IMR-90 (cell line): ENCODE measurements around the gene SLC2A8. TPM values are rescaled to one million over a fixed set of nuclear protein-coding genes. Genes with fewer than 3 reads are reported as not detected.

Experiments used
- ATAC-seq: fragments of 200-7000 bp; cut with Tn5 transposase; 2 replicates; pipeline ENCODE4 v1.9.1; 2020; ENCODE audit warnings: low read depth, mild to moderate bottlenecking, moderate library complexity
- BruUV-seq: library from RNA; stranded (reverse); fragments of 400-500 nt; replicated peaks from 2 replicates; lab custom pipeline; 2021; lab: Mats Ljungman, UMichigan
- CTCF ChIA-PET: fragments of 300-600 bp; formaldehyde crosslinking; extraction: SDS; loops from one replicate; lab custom pipeline; 2021; ENCODE audit warnings: antibody characterized with exemption; lab: Yijun Ruan, JAX
- POLR2A ChIA-PET: fragments of 300-600 bp; sonication (Branson Sonifier 250); formaldehyde crosslinking; loops from one replicate; lab custom pipeline; 2022; ENCODE audit warnings: antibody characterized with exemption; ENCODE audit not compliant: unreplicated experiment; lab: Charles Lee
- DNase-seq: peaks from one replicate; pipeline ENCODE4 v3.0.0; 2013
- H2AFZ ChIP-seq: replicated peaks from 2 replicates; pipeline ENCODE3; 2013; ENCODE audit warnings: low read length, mild to moderate bottlenecking; ENCODE audit not compliant: poor library complexity
- H2AK5ac ChIP-seq: 2 replicates; pipeline ENCODE4 v1.6.1; 2013; ENCODE audit warnings: low read depth, low read length, inconsistent platforms
- H2AK9ac ChIP-seq: replicated peaks from 2 replicates; pipeline ENCODE3; 2013; ENCODE audit warnings: mild to moderate bottlenecking, low read depth, low read length, moderate library complexity; ENCODE audit not compliant: poor library complexity
- H2BK120ac ChIP-seq: 2 replicates; pipeline ENCODE4 v1.6.1; 2013; ENCODE audit warnings: low read depth, low read length, inconsistent platforms
- H2BK15ac ChIP-seq: 3 replicates; pipeline ENCODE4 v1.6.1; 2013; ENCODE audit warnings: low read depth, low read length, inconsistent platforms
- H2BK20ac ChIP-seq: 2 replicates; pipeline ENCODE4 v1.6.1; 2013; ENCODE audit warnings: low read depth, mild to moderate bottlenecking, inconsistent platforms, low read length, moderate library complexity
- H2BK5ac ChIP-seq: 2 replicates; pipeline ENCODE4 v1.6.1; 2013; ENCODE audit warnings: mild to moderate bottlenecking, low read depth, low read length, inconsistent platforms; ENCODE audit not compliant: poor library complexity, severe bottlenecking
- H3K14ac ChIP-seq: replicated peaks from 2 replicates; pipeline ENCODE4 v1.6.1; 2013; ENCODE audit warnings: low read depth, low read length, inconsistent platforms
- H3K18ac ChIP-seq: 2 replicates; pipeline ENCODE4 v1.6.1; 2013; ENCODE audit warnings: low read depth, low read length, control low read depth
- H3K23ac ChIP-seq: 2 replicates; pipeline ENCODE4 v1.6.1; 2013; ENCODE audit warnings: low read depth, low read length, inconsistent platforms
- H3K27ac ChIP-seq: 2 replicates; pipeline ENCODE4 v1.5.1; 2013; ENCODE audit warnings: mild to moderate bottlenecking, control low read depth, low read length; ENCODE audit not compliant: insufficient read depth
- H3K27me3 ChIP-seq: 2 replicates; pipeline ENCODE4 v1.6.1; 2013; ENCODE audit warnings: low read length; ENCODE audit not compliant: control insufficient read depth, insufficient read depth
- H3K36me3 ChIP-seq: 2 replicates; pipeline ENCODE4 v1.6.1; 2013; ENCODE audit warnings: low read length, mixed read lengths; ENCODE audit not compliant: control insufficient read depth, insufficient read depth
- H3K4ac ChIP-seq: 2 replicates; pipeline ENCODE4 v1.6.1; 2013; ENCODE audit warnings: low read depth, low read length, inconsistent platforms
- H3K4me1 ChIP-seq: 2 replicates; pipeline ENCODE4 v1.6.1; 2013; ENCODE audit warnings: low read length, mixed read lengths; ENCODE audit not compliant: control insufficient read depth, insufficient read depth
- H3K4me2 ChIP-seq: 2 replicates; pipeline ENCODE4 v1.6.1; 2013; ENCODE audit warnings: low read depth, mild to moderate bottlenecking, control low read depth, low read length, moderate library complexity
- H3K4me3 ChIP-seq: 2 replicates; pipeline ENCODE4 v1.5.1; 2013; ENCODE audit warnings: low read depth, mild to moderate bottlenecking, control low read depth, low read length, moderate library complexity; ENCODE audit not compliant: insufficient read depth
- H3K56ac ChIP-seq: 2 replicates; pipeline ENCODE4 v1.6.1; 2013; ENCODE audit warnings: low read length, inconsistent platforms; ENCODE audit not compliant: insufficient read depth; ENCODE audit errors: extremely low read depth
- H3K79me1 ChIP-seq, 2 experiments: 2 replicates each; pipeline ENCODE4 v1.6.1; 2013; ENCODE audit warnings: low read length in 2 of 2, inconsistent platforms in 1 of 2, low read depth in 1 of 2
- H3K9ac ChIP-seq: 2 replicates; pipeline ENCODE4 v1.6.1; 2013; ENCODE audit warnings: low read depth, low read length, control low read depth
- H3K9me1 ChIP-seq: 2 replicates; pipeline ENCODE4 v1.6.1; 2013; ENCODE audit warnings: low read length, inconsistent platforms; ENCODE audit not compliant: insufficient read depth
- H3K9me3 ChIP-seq: 2 replicates; pipeline ENCODE4 v1.6.1; 2013; ENCODE audit warnings: low read length; ENCODE audit not compliant: control insufficient read depth, insufficient read depth
- H4K20me1 ChIP-seq: 2 replicates; pipeline ENCODE4 v1.6.1; 2013; ENCODE audit warnings: low read length, inconsistent platforms; ENCODE audit not compliant: insufficient read depth
- H4K5ac ChIP-seq: 2 replicates; pipeline ENCODE4 v1.6.1; 2013; ENCODE audit warnings: mild to moderate bottlenecking, low read depth, low read length, control low read depth
- H4K8ac ChIP-seq, 2 experiments: 2 replicates each; pipeline ENCODE4 v1.6.1; 2013; ENCODE audit warnings: low read depth in 2 of 2, low read length in 2 of 2, control low read depth in 1 of 2, inconsistent platforms in 1 of 2
- H4K91ac ChIP-seq: 2 replicates; pipeline ENCODE4 v1.6.1; 2013; ENCODE audit warnings: low read depth, low read length, inconsistent platforms; ENCODE audit not compliant: insufficient read depth
- BHLHE40 ChIP-seq: fragments of 150-350 bp; IDR thresholded peaks from 2 replicates; pipeline ENCODE4 v1.6.1; 2016; ENCODE audit warnings: mild to moderate bottlenecking, low read depth, low read length
- CEBPB ChIP-seq: IDR thresholded peaks from 2 replicates; pipeline ENCODE4 v1.6.1; 2012; ENCODE audit warnings: low read depth, low read length, improper control_type of control experiment
- CHD1 ChIP-seq: IDR thresholded peaks from 2 replicates; pipeline ENCODE4 v1.6.1; 2012; ENCODE audit warnings: low read depth, low read length, improper control_type of control experiment
- ELK1 ChIP-seq: fragments of 150-350 bp; IDR thresholded peaks from 2 replicates; pipeline ENCODE4 v1.6.1; 2016; ENCODE audit warnings: low read depth, mild to moderate bottlenecking, low read length, moderate library complexity, borderline replicate concordance
- FOS ChIP-seq: fragments of 150-350 bp; IDR thresholded peaks from 2 replicates; pipeline ENCODE4 v1.6.1; 2016; ENCODE audit warnings: low read depth, low read length
- MAFK ChIP-seq: IDR thresholded peaks from 2 replicates; pipeline ENCODE4 v1.6.1; 2012; ENCODE audit warnings: low read depth, low read length, improper control_type of control experiment
- MAZ ChIP-seq: IDR thresholded peaks from 2 replicates; pipeline ENCODE4 v1.6.1; 2012; ENCODE audit warnings: low read depth, mild to moderate bottlenecking, low read length, improper control_type of control experiment, moderate library complexity, borderline replicate concordance
- MXI1 ChIP-seq: IDR thresholded peaks from 2 replicates; pipeline ENCODE4 v1.6.1; 2012; ENCODE audit warnings: low read depth, mild to moderate bottlenecking, low read length, moderate library complexity, borderline replicate concordance
- NFE2L2 ChIP-seq: fragments of 150-350 bp; IDR thresholded peaks from 2 replicates; pipeline ENCODE4 v1.6.1; 2016; ENCODE audit warnings: low read depth, mild to moderate bottlenecking, low read length
- POLR2A ChIP-seq: IDR thresholded peaks from 2 replicates; pipeline ENCODE4 v1.6.1; 2012; ENCODE audit warnings: mild to moderate bottlenecking, low read depth, low read length
- RAD21 ChIP-seq: IDR thresholded peaks from 2 replicates; pipeline ENCODE4 v1.6.1; 2012; ENCODE audit warnings: low read length, improper control_type of control experiment
- RCOR1 ChIP-seq: IDR thresholded peaks from 2 replicates; pipeline ENCODE4 v1.6.1; 2012; ENCODE audit warnings: mild to moderate bottlenecking, low read length, improper control_type of control experiment; ENCODE audit not compliant: insufficient replicate concordance
- RFX5 ChIP-seq: IDR thresholded peaks from 2 replicates; pipeline ENCODE4 v1.8.0; 2012; ENCODE audit warnings: low read depth, mild to moderate bottlenecking, low read length, moderate library complexity
- SMC3 ChIP-seq: fragments of 150-350 bp; IDR thresholded peaks from 2 replicates; pipeline ENCODE4 v1.6.1; 2016; ENCODE audit warnings: low read depth, mild to moderate bottlenecking, antibody characterized with exemption, low read length, moderate library complexity
- WGBS, 2 experiments: methylation state at CpG; one replicate each; pipeline versions ENCODE4 v1.1.5 to v1.1.7; 2013; ENCODE audit warnings: missing lambda C conversion rate in 2 of 2; ENCODE audit not compliant: insufficient read length in 1 of 2; ENCODE audit errors: extremely low coverage in 2 of 2; 5-methylcytosine and 5-hydroxymethylcytosine counted together
- dilution Hi-C: fragments of 300-500 bp; cut with HindIII; formaldehyde crosslinking; loops from one replicate; pipeline ENCODE4 v1.14.3; 2018; ENCODE audit warnings: low sequenced_read_pairs; ENCODE audit not compliant: unreplicated experiment
- in situ Hi-C: fragments of 300-500 bp; cut with MboI; formaldehyde crosslinking; loops from 3 replicates; pipeline ENCODE4 v1.14.3; 2019; ENCODE audit warnings: low sequenced_read_pairs, inconsistent platforms, mixed read lengths
- intact Hi-C: fragments of 100-400 bp; cut with micrococcal nuclease; formaldehyde crosslinking; loops from 2 replicates; pipeline ENCODE4 v1.10.0; 2022
- polyA plus RNA-seq, 3 experiments: library from polyadenylated mRNA; depleted of rRNA; stranded (reverse); fragments of >200 nt; gene quantifications; 2 replicates each; pipeline ENCODE4 v1.2.3, GENCODE V29; 2012; ENCODE audit warnings: low replicate concordance in 1 of 3
- total RNA-seq: library from RNA; depleted of rRNA; stranded (reverse); fragments of >200 nt; gene quantifications from 2 replicates; pipeline ENCODE4 v1.2.3, GENCODE V29; 2012
- TF ChIP-seq, protein P1 (sequence below): fragments of 150-350 bp; IDR thresholded peaks from 2 replicates; pipeline ENCODE4 v1.6.1; 2017; ENCODE audit warnings: mild to moderate bottlenecking, antibody characterized with exemption, low read length, low read depth

Gene SLC2A8
- total and polyA plus RNA-seq, 2 of the 4 experiments (the other 2 are of a cell fraction), result 9.0 to 12.0 TPM

- DNase-seq (no peak), ATAC-seq (no peak)
- H3K14ac ChIP-seq, result no peak overlapping the region
- H2AK5ac ChIP-seq, result no peak overlapping the region
- H3K36me3 ChIP-seq, result no peaks in the 10 kb centered on the region
- peaks cover 5% of the 10 kb centered on the region for H3K4me1 ChIP-seq
- peaks cover 11% of the 10 kb centered on the region for H3K9me1 ChIP-seq
- no peak overlapping the region for H3K4ac ChIP-seq
- peaks cover 9% of the 10 kb centered on the region; the same call in 1 of the 2 replicates for H4K20me1 ChIP-seq
- no peak overlapping the region for H3K9ac ChIP-seq
- intact Hi-C loops, result loop anchor here (2.0 to 10.0 kb wide), 2 partner anchors 105 to 175 kb away; no protein-coding TSS in a partner anchor
- H3K79me1 ChIP-seq, result no peaks in the 10 kb centered on the region
- peak overlapping the region; percentile 55; the same call in 1 of the 3 replicates for H2BK15ac ChIP-seq
- no peak overlapping the region for H3K23ac ChIP-seq
- POLR2A ChIA-PET, result no interaction called here
- H4K91ac ChIP-seq, result no peak overlapping the region
- CTCF ChIA-PET, result no interaction called here
- in situ Hi-C loops, result loop anchor here (25.0 kb wide), 1 partner anchor 452 kb away; no protein-coding TSS in a partner anchor
- no peak overlapping the region for H3K4me3 ChIP-seq
- dilution Hi-C loops, result no loop called here
- H3K56ac ChIP-seq, result no peak overlapping the region
- no peak overlapping the region for H4K8ac ChIP-seq
- no peak overlapping the region for H4K5ac ChIP-seq
- H2BK5ac ChIP-seq, result no peak overlapping the region
- peaks cover 12% of the 10 kb centered on the region for H3K27me3 ChIP-seq
- H3K9me3 ChIP-seq, result no peaks in the 10 kb centered on the region
- no peak overlapping the region for H2AFZ ChIP-seq
- no peak overlapping the region for H2BK20ac ChIP-seq
- no TSS peak for BruUV-seq
- no peak overlapping the region for H2BK120ac ChIP-seq
- H3K4me2 ChIP-seq, result no peak overlapping the region
- no peak overlapping the region for H3K27ac ChIP-seq
- H3K18ac ChIP-seq, result no peak overlapping the region
- no peak overlapping the region for H2AK9ac ChIP-seq
- no CpG with 5 or more reads among the region's 4 CpGs for WGBS, 2 experiments
- TF ChIP-seq CEBPB (no peak), RCOR1 (no peak), SMC3 (no peak), RAD21 (no peak), RFX5 (no peak), BHLHE40 (no peak), FOS (no peak), MAFK (no peak), ELK1 (no peak), NFE2L2 (no peak), MAZ (no peak), MXI1 (no peak), CHD1 (no peak), POLR2A (no peak)
- TF ChIP-seq, protein P1, sequence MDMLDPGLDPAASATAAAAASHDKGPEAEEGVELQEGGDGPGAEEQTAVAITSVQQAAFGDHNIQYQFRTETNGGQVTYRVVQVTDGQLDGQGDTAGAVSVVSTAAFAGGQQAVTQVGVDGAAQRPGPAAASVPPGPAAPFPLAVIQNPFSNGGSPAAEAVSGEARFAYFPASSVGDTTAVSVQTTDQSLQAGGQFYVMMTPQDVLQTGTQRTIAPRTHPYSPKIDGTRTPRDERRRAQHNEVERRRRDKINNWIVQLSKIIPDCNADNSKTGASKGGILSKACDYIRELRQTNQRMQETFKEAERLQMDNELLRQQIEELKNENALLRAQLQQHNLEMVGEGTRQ, result no peak
Observed at GRCh38 chr9:127389381-127390247, 7.4 kb upstream of the SLC2A8 start.
